NCI-H2081 treated with DMSO at 0.1 percent for 48 hours (cell line): Measurements from ENCODE around the gene MCCD1.
"Not testable (repeated sequence)": the region's sequence is repeated elsewhere in the genome, so short reads cannot be mapped to it uniquely, and the experiment has no call there.

Experiments used
- DNase-seq: peaks from one replicate; lab custom pipeline; 2025; lab: John Stamatoyannopoulos, UW

Gene MCCD1, protein sequence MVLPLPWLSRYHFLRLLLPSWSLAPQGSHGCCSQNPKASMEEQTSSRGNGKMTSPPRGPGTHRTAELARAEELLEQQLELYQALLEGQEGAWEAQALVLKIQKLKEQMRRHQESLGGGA

DNA sequence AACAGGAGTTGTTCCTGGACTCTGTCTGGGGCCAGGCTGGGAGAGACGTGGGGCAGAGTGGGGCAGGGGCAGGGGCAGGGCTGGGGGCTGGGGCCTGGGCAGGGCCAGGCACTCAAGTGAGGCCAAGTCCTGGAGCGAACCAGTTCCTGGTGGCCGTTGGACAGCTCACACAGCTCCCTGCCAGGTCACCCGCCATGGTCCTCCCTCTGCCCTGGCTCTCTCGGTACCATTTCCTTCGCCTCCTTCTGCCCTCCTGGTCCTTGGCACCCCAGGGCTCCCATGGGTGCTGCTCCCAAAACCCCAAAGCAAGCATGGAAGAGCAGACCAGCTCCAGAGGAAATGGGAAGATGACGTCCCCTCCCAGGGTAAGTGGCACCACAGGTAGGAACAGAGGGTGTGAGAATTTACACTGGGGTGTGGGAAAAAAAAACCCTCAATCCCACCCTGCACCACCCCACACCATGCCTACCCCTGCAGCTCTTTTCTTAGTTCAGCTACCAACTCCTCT, at the start of gene MCCD1:
Gene MCCD1, plus strand, starts transcription at position 142 of the 508 bp plus-strand sequence. Its CDS starts 53 bp downstream, at position 195.
- no peak for DNase-seq

DNA sequence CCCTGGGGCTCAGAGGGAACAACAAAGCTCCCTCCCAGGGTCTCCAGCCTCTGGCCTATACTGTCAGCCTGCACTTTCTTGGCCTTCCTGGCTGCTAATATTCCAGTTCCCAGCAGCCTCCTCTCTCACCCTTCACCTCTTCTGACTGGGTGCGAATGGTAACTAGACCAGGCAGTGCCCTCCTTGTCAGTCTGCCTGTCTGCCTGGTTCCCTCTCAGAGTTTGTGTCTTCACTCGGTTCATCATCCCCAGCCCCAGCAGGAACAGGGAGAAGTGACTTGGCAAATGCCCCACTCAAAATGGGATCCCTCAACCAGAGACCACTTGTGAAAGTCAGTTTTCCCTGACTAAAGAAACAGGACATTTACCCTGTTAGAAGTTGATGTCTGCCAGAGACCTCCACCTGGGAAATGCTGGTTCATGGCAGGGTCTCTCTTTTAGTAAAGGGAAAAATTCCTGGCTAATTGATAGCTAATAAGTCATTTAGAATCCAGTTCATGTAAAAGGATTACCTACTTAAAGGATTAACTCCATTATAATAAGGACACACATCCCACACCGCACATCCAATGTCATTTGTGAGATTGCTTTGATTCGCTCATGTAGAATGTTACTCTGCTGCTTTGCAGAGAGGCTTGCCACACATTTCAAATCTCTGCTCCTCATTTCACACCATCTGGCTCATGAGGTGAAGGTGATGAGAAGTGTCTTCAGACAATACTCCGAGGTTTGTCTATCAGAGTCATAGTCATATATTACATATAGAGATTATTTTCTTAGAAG, 49.4 kb upstream of the MCCD1 start:
- no peak for DNase-seq

DNA sequence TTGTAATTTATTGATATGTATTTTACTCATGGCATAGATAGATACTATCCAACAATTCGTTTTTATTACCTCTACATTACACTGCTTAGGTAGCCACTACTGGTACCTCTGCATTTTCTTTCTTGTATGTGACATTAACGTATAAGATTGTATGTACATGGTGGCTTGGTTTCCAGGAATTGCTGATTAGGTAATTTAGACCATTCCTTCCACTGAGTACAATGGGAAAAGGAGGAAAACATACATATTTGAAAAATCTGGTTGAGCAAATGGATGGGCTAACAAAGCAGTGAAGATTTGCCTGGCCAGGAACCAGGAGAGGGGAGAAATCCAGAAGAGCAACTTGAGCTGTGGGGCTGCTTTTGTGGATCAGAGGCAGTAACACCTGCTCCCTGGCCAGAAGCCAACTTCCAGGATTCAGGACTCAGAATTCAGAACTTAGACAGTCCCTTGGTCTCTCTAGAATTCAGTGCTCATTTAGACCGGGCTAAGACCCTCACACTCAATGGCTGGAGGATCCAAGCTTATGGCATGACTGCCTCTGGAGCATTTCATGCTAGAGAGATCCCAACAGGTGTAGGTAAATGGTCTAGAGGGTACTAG, 48.7 kb upstream of the MCCD1 start:
- DNase-seq, result no peak

DNA sequence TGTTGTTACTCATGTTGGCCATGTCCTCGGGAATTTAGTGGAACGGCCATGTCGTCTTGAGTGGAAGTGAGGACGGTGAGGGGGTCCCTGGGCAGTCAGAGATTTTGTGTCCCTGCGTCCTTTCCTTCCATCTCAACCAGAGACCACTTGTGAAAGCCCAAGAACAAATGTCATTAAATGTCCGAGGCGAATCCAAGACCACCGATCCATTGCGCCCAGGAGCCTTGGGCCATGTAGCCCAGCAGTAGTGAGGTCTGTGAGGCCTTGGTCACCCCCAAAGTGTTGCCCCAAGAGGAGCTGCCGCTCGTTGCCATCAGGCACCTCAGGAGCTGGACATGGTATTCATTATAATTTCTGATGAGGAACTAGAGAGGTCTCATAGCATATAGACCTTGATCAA, 48.2 kb upstream of the MCCD1 start:
- DNase-seq, result no peak

DNA sequence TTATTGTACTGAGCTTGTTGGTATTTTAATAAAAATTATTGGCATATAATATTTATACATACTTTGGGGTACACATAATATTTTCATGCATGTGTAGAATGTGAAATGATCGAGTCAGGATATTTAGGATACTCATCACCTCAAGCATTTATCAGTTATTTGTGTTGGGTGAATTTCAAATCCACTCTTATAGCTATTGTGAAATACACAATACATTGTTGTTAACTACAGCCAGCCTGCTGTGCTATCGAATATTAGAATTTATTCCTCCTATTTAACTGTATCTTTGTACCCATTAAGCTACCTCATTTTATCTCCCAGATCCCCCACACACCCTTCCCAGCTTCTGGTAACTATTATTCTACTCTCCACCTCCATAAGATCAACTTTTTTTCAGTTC, 45.4 kb upstream of the MCCD1 start:
- DNase-seq, result no peak

DNA sequence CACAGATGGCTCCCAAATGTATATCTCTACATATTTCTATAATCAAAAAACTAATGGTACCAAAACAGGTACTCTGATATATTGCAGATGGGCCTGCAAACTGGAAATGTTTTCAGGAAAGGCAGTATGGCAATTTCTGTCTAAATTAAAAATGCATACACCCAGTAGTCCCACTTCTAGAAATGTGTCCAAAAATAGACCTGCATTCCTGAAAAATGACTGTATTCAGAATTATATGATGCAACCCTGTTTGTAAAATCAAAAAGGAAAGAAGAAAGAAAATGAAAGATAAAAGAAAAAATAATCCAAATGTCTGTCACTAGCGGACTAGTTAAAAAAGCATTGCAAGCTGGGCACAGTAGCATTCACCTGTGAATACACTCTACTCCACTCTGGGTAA, 43.7 kb upstream of the MCCD1 start:
- DNase-seq, result no peak

DNA sequence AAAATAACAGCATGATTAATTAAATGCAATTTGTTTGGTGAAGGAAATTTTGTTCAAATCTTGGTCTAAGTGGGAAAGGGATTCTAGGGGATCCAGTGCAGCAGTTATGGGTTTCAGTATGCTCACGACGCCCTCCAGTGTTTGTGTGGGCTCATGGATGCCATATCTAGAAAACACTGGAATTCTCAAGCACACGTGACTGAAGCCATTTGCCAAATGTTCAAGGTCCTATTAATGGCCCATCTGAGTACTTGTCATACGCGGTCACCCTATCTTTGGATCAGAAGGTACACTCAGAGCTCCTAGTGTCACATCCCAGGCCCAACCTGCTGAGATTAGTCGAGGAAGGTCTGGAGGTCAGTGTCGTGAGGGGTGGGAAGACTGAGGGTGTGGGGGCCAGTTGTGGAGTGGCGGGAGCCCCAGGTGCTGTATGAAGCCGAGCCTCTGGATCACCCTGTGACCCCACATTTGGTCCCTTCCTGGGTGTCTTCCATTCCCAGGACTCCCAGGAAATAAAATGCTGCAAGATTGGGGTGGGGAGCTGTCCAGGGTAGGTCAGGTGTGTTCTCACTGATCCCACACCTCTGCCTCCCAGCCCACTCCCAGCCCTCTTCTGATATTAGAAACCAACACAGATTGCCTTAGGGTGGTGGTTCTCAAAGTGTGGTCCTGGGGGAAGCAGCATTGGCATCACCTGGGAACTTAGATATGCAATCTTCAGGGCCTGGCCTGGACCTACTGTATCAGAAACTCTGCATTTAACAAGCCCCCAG, 42.5 kb upstream of the MCCD1 start:
- not testable (repeated sequence) for DNase-seq

DNA sequence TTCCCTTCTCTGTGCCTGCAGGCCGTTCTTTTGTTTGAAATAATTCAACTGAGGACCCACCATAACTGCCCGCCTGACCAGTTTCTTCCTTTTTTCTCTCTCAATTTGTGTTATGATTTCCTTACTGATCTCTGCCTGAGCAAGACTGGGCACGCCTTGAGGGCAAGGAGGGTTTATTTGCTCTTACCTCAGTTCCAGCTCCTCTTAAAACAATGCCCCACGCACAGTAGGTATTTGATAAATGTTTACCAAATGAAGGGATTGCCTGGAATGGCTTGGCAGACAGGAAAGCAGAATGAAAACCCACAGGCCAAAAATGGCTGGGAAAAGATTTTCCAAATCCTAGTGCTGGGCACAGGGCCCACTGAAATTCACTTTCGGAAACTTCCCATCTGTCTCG, 41.1 kb upstream of the MCCD1 start:
- not testable (repeated sequence) for DNase-seq

DNA sequence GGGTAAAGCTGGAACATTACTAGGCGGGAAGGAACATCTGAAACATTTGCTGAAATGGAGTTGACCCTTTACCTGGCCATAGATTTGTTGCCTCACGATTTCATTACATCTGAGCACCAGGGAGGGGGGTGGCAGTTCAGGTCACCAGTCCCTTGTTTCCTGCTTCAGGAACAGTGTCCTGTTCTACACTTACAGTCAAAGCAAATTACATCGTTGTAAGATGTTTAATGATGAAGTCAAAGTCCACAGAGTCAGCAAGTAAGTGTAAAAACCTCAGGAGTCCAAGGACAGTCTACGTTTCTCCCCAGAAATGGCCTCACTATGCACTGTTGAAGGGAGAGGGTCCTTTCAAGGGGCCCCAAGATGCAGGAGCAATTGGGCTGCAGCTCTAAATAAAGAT, 39.7 kb upstream of the MCCD1 start:
- no peak for DNase-seq

DNA sequence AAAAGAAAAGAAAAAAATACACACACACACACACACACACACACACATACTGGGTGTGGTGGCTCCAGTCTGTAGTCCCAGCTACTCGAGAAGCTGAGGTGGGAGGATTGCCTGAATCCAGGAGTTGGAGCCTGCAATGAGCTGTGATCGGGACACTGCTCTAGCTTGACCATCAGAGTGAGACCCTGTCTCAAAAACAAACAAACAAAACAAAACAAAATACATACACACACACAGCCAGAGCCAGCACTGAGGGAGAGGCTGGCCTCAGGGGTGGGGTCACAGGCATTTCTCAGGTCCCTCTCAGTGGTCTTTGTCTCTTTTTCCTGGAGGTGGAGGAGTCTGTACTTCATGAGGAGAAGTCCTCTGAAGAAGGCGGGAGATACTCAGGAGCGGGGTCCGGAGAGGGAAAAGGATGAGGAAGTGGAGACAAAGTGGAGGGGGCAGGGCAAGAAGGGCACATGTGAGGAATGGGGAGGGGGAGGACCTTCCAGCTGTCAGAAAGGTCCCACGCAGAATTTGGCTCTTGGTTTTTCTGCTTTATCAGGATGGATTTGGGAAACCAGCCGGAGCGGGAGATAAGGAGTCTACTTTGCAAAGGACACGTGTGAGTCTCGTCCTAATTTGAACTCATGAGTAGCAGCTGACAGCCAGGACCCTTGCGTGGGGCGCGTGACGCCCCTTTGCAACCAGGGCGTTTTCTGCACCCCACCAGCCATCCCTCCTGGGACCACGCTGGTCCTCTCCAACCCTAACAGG, 38.5 kb upstream of the MCCD1 start:
- no peak for DNase-seq

DNA sequence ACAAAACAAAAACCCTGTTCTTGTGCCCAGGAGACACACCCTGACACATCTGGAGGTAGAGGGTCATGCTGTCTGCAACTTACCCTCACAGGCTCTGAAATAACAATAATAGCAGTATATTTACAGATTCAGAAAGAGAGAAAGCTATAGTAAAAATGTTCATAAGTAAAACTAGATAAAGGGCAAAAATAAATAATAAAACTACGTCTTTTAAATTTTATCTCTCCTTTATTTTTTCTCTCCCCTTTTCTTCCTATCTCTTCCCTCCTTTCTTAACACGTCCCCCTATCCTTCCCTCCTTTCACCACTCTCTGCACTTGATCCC, 35.2 kb upstream of the MCCD1 start:
- not testable (repeated sequence) for DNase-seq

DNA sequence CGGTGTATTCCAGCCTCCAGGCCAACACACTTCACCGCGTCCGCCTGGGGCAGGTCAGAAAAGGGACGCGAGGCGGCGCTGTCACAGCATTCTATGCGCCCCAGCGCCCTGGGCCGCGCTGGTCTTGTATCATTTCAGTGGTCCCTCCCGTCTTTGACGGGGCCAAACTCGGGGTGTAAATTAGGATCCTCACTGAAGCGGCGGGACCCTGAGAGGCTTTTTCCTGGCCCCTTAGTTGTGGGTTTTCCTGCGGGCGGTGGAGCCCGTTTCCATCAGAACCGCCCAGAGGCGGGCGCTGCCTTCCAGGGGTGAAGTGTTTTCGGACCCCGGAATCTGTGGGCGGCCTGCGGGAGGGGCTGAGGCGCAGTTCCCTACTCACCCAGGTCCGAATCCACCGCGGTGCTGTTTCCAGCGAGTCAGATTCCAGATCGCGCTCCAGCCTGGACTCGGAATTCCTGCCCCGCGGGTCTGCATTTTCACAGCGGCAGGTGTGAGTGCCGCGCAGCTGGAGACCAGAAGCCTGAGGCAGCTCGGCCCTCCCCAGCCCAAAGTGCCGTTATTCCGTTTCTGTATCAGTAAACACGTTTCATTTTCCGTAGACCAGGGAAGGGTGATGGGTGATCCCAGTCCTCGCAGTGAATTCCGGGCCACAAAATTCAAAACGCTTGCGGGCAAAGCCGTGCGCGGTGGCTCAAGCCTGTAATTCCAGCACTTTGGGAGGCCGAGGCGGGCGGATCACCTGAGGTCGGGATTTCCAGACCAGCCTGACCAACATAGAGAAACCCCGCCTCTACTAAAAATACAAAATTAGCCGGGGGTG, 34.7 kb upstream of the MCCD1 start:
- DNase-seq, result no peak

DNA sequence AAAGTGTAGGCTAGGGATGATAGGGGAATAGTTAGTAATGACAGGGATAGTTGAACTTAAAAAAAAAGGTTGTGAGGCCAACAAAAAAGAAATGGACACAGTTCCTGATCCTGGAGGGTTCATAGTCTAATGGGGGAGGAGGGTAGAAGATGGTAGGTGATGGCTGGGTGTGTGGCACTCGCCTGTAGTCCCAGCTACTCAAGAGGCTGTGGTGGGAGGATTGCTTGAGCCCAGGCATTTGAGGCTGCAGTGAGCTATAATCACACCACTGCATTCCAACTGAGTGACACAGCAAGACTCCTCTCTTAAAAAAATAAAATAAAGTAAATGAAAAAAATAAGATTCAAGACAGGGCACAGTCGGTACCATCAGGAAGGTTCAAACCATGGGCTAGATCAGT, 33.2 kb upstream of the MCCD1 start:
- DNase-seq, result no peak

DNA sequence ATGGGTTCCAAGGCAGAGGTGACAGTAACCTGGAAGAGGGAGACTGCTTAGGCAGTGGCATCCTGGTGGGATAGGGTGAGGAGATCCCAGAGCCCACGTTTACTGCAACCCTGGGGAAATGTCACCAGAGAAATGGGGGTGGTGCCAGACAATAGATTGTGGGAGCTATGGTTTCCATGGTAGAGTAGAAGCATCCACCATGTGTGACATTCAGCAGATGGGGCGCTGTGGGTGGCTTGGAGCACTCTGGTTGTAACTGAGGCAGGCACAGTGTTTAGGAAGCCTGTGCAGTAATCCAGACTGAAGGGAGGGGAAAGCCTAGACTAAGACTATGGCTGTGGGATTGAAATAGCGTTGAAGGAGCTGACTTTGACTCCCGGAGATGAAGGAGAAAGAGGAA, 31.9 kb upstream of the MCCD1 start:
- not testable (repeated sequence) for DNase-seq

DNA sequence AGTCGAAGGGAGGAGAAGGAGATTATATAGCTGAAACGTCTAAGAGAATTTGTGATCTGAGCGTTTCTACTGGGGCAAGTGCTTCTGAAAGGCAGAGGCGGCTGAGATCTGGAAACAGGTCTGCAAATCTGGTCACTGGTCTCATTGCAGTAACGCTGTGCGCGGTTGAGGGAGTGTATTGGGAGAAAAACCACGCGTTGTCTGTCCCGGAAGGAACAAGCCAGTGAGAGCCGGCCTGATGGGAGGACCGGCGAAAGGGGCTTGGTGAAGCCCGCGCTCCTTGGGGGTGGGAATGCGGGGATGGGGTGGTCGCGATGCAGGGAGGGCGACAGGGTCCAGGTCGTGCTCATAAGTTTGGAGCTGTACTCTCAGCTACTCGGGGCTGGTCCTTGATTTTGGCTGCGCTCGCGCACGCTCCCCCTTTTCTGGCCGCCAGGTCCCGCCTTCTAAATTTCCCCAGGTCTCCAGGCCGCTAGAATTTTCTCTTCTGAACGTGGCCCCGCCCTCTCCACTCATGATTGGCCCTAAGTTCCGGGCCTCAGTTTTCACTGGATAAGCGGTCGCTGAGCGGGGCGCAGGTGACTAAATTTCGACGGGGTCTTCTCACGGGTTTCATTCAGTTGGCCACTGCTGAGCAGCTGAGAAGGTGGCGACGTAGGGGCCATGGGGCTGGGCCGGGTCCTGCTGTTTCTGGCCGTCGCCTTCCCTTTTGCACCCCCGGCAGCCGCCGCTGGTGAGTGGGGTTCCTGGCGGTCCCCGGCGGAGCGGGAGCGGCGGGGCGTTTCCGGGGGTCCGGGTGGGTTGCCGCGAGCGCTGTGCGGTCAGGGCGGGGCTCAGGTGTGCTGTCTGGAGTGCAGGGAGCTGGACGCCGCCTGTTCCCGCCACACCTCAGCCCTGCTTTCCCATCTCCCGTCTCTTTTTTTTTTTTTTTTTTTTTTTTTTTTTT, 31.0 kb upstream of the MCCD1 start, which contains the start of gene MICB:
Gene MICB, plus strand, starts transcription at position 615 of the 946 bp plus-strand sequence. Its CDS starts 49 bp downstream, at position 664.
- peak; percentile 43 for DNase-seq

DNA sequence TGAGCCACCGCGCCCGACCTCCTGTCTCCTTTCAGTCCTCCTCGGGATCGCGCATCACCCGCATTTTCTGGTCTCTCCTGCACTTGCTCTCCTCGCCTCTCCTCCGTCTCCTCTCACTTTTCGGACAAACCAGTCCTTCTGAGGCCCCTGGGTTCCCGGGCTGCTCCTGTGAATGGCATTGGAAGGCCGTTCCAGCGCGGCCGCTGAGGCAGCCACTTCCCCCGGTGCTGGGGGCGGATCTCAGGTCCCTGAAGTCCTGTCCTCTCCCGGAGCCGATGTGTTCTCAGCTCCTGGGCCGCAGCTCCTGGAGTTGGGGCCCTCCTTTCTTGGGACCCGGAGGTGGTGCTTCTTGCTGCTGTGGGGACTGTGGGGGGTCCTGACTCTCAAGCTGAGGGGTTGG, 30.0 kb upstream of the MCCD1 start:
- no peak for DNase-seq

DNA sequence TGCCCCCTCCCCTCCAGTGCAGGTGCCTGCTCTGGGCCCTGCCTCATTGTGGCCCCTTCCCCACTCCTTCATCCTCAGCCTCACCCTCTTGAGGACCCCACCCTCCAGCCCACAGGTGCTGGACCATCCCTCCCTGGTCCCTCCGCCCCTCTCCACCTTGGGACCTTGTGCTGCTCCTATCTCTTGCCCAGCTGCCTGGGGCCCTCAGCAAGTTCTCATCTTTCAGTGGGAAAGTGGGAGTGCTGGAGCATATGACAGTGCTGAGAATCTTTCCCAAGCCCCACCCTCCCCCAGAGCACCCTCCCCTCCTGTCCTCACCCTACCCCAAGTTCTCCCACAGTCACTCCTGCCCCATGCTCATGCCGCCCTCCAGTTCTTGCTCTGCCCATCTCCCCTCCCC, 29.1 kb upstream of the MCCD1 start:
- DNase-seq, result not testable (repeated sequence)

DNA sequence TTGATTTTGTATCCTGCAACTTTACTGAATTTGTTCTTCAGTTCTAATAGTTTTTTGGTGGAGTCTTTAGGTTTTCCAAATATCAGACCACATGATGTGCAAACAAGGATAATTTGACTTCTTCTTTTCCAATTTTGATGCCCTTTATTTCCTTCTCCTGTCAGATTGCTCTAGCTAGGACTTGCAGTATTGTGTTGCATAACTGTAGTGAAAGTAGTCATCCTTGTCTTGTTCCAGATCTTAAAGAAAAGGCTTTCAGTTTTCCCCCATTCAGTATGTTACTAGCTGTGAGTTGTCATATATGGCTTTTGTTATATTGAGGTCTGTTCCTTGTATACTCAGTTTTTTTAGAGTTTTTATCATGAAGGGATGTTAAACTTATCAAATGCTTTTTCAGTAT, 26.2 kb upstream of the MCCD1 start:
- DNase-seq, result no peak

DNA sequence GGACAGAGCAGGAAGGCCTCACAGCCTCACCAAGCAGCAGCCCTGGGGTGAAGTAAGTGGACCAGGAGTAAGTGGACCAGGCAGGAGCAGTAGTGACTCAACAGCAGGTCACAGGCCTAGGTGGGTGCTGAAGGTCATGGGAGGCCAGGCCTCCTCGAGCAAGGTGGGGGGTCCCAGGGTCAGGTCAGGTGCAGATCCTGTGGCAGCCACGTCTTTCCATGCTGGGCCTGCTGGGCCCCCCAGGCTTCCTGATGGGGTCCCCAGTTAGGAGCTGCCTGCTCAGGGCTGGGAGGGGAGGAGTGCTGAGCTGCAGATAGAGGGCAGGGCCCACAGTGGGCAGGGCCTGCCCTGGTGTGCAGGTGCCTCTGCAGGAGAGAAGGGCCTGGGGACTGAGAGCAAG, 19.7 kb upstream of the MCCD1 start:
- DNase-seq, result not testable (repeated sequence)

DNA sequence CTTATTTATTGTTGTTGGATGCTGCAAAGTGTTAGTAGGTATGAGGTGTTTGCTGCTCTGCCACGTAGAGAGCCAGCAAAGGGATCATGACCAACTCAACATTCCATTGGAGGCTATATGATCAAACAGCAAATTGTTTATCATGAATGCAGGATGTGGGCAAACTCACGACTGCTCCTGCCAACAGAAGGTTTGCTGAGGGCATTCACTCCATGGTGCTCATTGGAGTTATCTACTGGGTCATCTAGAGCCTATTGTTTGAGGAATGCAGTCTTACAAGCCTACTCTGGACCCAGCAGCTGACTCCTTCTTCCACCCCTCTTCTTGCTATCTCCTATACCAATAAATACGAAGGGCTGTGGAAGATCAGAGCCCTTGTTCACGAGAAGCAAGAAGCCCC, 18.8 kb upstream of the MCCD1 start:
- no peak for DNase-seq
